ENCODE results near the gene PCNX2. TPM values are rescaled to one million over a fixed set of nuclear protein-coding genes. Genes with fewer than 3 reads are reported as not detected.

Gene PCNX2
- total and polyA plus RNA-seq, 7 donors = 1.8 to 13.8 (median 5.1) TPM

DNA sequence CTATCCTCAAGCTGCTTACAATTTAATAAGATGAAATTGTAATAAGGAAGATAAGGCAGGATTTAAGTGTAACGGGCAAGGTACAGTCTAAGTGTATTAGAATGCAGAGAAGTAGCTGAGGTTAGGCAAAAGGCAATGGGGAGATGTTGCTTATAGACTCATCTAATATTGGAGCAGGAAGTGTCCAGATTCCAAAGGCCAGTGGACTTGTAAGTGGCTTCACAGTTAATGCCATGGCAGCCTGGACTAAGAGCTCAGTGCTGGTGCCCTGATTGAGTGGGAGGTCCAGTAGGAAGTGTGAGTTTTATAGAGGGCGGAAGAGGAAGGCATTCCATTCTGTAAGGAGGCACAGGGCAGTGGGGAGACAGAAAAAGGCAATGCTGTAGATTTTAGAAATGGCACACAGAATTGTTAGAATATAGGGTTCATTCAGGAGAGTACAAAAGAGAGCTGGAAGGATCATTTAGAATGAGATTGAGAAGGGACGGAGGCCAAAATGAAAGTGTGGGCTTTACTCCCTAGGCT, 44.6 kb upstream of the PCNX2 start:
- DNase-seq = no peak
- H3K27me3 ChIP-seq = peaks cover 0 to 8% (median 0%) of the 10 kb centered on the region in 3 donors
- no peaks in the 10 kb centered on the region for H3K4me1 ChIP-seq
- TF ChIP-seq, protein P1, sequence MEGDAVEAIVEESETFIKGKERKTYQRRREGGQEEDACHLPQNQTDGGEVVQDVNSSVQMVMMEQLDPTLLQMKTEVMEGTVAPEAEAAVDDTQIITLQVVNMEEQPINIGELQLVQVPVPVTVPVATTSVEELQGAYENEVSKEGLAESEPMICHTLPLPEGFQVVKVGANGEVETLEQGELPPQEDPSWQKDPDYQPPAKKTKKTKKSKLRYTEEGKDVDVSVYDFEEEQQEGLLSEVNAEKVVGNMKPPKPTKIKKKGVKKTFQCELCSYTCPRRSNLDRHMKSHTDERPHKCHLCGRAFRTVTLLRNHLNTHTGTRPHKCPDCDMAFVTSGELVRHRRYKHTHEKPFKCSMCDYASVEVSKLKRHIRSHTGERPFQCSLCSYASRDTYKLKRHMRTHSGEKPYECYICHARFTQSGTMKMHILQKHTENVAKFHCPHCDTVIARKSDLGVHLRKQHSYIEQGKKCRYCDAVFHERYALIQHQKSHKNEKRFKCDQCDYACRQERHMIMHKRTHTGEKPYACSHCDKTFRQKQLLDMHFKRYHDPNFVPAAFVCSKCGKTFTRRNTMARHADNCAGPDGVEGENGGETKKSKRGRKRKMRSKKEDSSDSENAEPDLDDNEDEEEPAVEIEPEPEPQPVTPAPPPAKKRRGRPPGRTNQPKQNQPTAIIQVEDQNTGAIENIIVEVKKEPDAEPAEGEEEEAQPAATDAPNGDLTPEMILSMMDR (IDR thresholded peaks at IDR 0.05) = no peak
- TF ChIP-seq POLR2A (IDR thresholded peaks at IDR 0.05) (no peak), EP300 (IDR thresholded peaks at IDR 0.05) (no peak), POLR2AphosphoS5 (IDR thresholded peaks at IDR 0.05) (no peak)
- no peak overlapping the region for H3K4me3 ChIP-seq
- no peak overlapping the region for H3K27ac ChIP-seq
- WGBS, 2 donors = 73 to 94% methylated on average over 3 of the region's 3 CpGs
- H3K36me3 ChIP-seq = no peaks in the 10 kb centered on the region
- no peaks in the 10 kb centered on the region for H3K9me3 ChIP-seq
- intact Hi-C loops (cut with DNase I) = no loop called here

DNA sequence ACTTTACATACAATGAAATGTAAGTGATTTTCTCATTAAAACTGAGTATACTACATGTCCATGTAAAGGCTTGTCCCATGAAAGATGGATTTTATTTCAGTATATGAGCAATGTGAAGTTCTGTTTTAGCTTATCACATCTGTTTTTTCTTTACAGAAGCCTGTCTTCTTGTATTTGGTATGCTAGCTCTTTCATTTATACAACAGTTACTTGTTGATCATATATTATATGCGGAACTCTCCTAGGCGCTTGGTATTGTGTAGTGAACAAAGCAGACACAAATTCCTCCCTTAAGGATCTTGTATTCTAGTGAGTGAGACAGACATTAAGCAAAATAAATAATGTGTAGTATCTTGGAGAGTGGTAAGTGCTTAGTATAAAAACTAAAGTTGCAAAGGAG, 42.6 kb upstream of the PCNX2 start:
- H3K36me3 ChIP-seq = no peaks in the 10 kb centered on the region
- WGBS, 2 donors = 74 to 89% methylated on average over 2 of the region's 2 CpGs
- DNase-seq = no peak

DNA sequence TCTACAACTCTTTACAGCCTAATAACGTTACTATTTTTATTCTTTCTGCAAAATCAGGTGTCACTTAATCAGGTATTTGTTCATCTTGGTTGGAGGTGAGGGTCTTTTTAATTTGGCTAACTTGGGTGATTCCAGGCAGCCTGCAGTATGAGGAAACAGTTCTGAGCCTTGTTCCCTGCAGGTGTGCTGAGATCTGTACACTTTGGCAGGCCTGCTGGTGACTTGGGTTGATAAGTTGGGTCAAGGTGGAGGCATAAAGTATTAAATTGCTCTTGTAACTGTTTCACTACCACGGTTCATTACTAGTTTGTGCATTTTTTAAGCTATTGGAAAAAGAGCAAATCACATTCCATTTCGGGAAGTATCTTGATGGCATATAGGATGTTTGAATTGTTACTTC, 42.0 kb upstream of the PCNX2 start:
- Histone ChIP-seq H3K27ac (no peak overlapping the region), H3K36me3 (no peaks in the 10 kb centered on the region), H3K9me3 (no peaks in the 10 kb centered on the region), H3K4me3 (no peak overlapping the region), H3K4me1 (no peaks in the 10 kb centered on the region), H3K27me3 (peaks cover 0 to 9% (median 0%) of the 10 kb centered on the region in 3 donors)
- no peak for DNase-seq
- 15 to 70% methylated on average over 3 of the region's 3 CpGs for WGBS, 2 donors
- intact Hi-C loops (cut with DNase I) = no loop called here
- TF ChIP-seq POLR2A (IDR thresholded peaks at IDR 0.05) (no peak), EP300 (IDR thresholded peaks at IDR 0.05) (no peak), POLR2AphosphoS5 (IDR thresholded peaks at IDR 0.05) (no peak)
- TF ChIP-seq, protein P1 (IDR thresholded peaks at IDR 0.05) = no peak

More for the DNA sequence above, 42.6 kb upstream of the PCNX2 start:
- Histone ChIP-seq H3K4me3 (no peak overlapping the region), H3K27ac (no peak overlapping the region), H3K9me3 (no peaks in the 10 kb centered on the region), H3K4me1 (no peaks in the 10 kb centered on the region), H3K27me3 (peaks cover 0 to 8% (median 0%) of the 10 kb centered on the region in 3 donors)
- TF ChIP-seq, protein P1 (IDR thresholded peaks at IDR 0.05) = no peak
- TF ChIP-seq POLR2AphosphoS5 (IDR thresholded peaks at IDR 0.05) (no peak), EP300 (IDR thresholded peaks at IDR 0.05) (no peak), POLR2A (IDR thresholded peaks at IDR 0.05) (no peak)
- intact Hi-C loops (cut with DNase I) = no loop called here

DNA sequence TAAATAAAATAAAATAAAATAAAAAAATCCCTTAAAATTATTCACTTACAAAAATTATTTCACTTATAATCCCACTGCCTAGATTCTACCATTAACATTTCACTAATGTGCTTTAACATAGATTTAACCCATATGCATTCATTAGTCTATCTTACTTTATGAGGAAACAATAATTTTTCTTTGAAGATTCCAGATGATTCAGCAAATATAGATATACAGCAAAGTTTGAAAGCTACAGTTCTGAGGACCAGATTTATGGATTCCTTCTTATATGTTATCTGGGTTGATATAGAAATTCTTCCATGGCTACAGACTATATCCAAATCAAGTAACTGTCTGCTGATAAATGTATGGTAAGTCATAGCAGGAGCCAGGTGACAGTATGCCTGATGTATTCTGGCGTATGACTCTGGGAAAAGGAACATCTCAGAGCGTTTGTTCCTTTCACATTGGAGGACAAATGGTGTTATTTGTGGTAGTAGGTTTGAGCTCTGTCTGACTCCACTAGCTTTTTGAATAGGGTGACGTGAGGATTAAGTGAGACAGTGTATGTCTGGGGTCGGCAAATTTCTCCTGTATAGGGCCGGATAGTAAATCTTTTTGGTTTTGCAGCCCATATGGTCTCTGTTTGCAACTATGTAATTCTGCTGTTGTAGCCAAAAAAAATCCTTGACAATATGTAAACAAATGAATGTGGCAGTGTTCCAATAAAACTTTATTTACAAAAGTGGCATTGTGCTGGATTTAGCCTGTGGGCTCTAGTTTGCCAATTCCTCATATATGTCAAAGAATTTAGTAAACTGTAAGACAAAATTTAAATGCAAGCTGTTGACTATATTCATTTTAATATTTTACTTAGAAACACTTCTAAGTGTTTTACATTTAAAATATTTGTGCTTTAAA, 41.3 kb upstream of the PCNX2 start:
- intact Hi-C loops (cut with DNase I) = no loop called here
- 77% methylated on average over 5 of the region's 5 CpGs for WGBS, 2 donors
- DNase-seq = no peak
- no peaks in the 10 kb centered on the region for H3K4me1 ChIP-seq
- H3K9me3 ChIP-seq = no peaks in the 10 kb centered on the region
- H3K4me3 ChIP-seq = no peak overlapping the region
- H3K27me3 ChIP-seq = peaks cover 0 to 16% (median 0%) of the 10 kb centered on the region in 3 donors
- H3K27ac ChIP-seq = no peak overlapping the region
- TF ChIP-seq POLR2AphosphoS5 (IDR thresholded peaks at IDR 0.05) = no peak
- no peak for TF ChIP-seq EP300 (IDR thresholded peaks at IDR 0.05)
- TF ChIP-seq POLR2A (IDR thresholded peaks at IDR 0.05) = no peak
- TF ChIP-seq, protein P1 (IDR thresholded peaks at IDR 0.05) = no peak
- H3K36me3 ChIP-seq = no peaks in the 10 kb centered on the region

Measured in sigmoid colon (tissue), 7 donors.